Measurements from ENCODE around the gene USP47. TPM values are rescaled to one million over a fixed set of nuclear protein-coding genes. Genes with fewer than 3 reads are reported as not detected.

Gene USP47
- total and polyA plus RNA-seq, 5 donors = 35.3 to 57.3 (median 52.5) TPM

DNA sequence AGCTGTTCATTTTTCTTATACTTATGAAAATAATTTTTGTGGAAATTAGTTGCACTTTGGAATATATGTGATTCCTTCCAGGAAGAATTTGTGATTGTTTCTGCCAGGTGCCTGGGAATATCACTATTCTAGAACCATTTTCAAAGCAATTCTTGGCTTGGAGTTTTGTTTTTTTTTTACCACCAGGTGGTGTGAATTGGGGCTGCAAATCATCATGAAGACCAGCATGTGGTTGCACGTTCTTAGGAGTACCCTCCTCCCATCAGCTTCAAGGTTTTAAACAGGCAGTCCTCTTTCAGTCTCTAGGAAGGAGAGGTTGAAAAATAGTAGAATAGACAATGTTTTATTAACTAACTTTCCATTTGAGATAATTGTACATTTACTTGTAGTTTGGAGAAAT is 25.9 kb downstream of the USP47 start:
- no peak for ATAC-seq
- no peak overlapping the region for H3K27ac ChIP-seq (ENCODE audit: low read length)
- H3K27me3 ChIP-seq (ENCODE audit: control insufficient read depth, insufficient read depth) = no peaks in the 10 kb centered on the region
- H3K4me1 ChIP-seq (ENCODE audit: control insufficient read depth, insufficient read depth, low read length) = peaks cover 6% of the 10 kb centered on the region
- WGBS = 88% methylated on average over 1 of the region's 1 CpG
- no peak overlapping the region for H3K4me3 ChIP-seq (ENCODE audit: low read length)
- DNase-seq = no peak
- no peaks in the 10 kb centered on the region for H3K9me3 ChIP-seq (ENCODE audit: control insufficient read depth, low read length)
- intact Hi-C loops (cut with DNase I) = no loop called here

DNA sequence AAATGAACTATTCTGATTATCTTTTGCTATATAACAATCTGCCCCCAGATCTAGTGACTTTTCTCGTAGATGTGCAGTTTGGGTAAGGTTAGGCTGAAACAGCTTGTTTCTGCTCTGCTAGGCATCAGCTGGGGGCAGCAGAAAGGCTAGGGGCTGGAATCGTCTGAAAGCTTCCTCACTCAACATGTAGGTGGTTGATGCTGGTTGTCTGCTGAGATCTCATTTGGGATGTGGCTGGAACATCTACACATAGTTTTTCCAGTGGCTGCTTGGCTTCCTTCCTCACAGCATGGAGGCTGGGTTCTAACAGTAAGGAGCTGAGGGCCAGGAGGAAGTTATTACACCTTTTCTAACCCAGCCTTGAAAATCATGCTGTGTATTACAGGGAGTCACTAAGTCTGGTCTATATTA is 30.2 kb downstream of the USP47 start:
- peaks cover 6% of the 10 kb centered on the region for H3K4me1 ChIP-seq (ENCODE audit: control insufficient read depth, insufficient read depth, low read length)
- WGBS = 40% methylated on average over 2 of the region's 2 CpGs
- ATAC-seq = peak; percentile 25 to 29
- DNase-seq = no peak
- no peaks in the 10 kb centered on the region for H3K9me3 ChIP-seq (ENCODE audit: control insufficient read depth, low read length)
- intact Hi-C loops (cut with DNase I) = no loop called here
- no peak overlapping the region for H3K27ac ChIP-seq (ENCODE audit: low read length)
- no peak overlapping the region for H3K4me3 ChIP-seq (ENCODE audit: low read length)
- H3K27me3 ChIP-seq (ENCODE audit: control insufficient read depth, insufficient read depth) = no peaks in the 10 kb centered on the region

DNA sequence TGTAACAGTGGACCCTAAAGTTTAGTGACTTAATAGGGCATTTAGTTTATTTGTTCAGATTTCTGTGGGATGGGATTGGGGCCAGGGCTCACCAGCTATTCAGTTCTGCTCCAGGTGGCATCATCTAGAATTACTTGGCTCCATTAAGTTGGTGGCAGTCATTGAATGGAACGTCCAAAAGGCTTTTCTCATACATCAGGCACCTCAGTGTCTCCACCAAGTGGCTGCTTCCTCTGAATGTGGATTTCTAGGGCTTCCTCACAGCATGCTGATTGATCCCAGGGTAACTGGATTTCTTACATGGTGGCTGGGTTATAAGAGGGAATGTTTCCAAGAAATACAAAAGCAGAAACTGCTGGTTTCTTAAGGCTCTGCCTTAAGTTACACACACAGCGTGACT is 34.7 kb downstream of the USP47 start:
- DNase-seq = no peak
- ATAC-seq = no peak
- Histone ChIP-seq H3K9me3 (ENCODE audit: control insufficient read depth, low read length) (no peaks in the 10 kb centered on the region), H3K4me1 (ENCODE audit: control insufficient read depth, insufficient read depth, low read length) (peaks cover 5% of the 10 kb centered on the region), H3K27ac (ENCODE audit: low read length) (no peak overlapping the region), H3K4me3 (ENCODE audit: low read length) (no peak overlapping the region), H3K27me3 (ENCODE audit: control insufficient read depth, insufficient read depth) (no peaks in the 10 kb centered on the region)
- 81% methylated on average over 2 of the region's 2 CpGs for WGBS
- intact Hi-C loops (cut with DNase I) = no loop called here

DNA sequence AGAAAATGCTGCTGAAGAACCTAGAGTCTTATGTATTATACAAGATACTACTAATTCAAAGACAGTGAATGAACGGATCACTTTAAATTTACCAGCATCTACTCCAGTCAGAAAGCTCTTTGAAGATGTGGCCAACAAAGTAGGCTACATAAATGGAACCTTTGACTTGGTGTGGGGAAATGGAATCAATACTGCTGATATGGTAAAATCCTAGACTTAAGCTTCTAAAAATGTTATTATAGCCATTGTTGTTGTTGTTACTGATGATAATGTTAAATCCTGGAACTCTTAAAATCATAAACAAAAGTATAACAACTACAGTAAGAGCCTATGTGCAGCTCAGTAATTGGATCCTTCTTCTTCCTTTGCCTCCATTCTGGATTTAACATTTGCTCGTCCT is 38.4 kb downstream of the USP47 start:
- H3K9me3 ChIP-seq (ENCODE audit: control insufficient read depth, low read length) = no peaks in the 10 kb centered on the region
- H3K4me3 ChIP-seq (ENCODE audit: low read length) = no peak overlapping the region
- H3K27me3 ChIP-seq (ENCODE audit: control insufficient read depth, insufficient read depth) = no peaks in the 10 kb centered on the region
- intact Hi-C loops (cut with DNase I) = no loop called here
- H3K27ac ChIP-seq (ENCODE audit: low read length) = no peak overlapping the region
- no peaks in the 10 kb centered on the region for H3K4me1 ChIP-seq (ENCODE audit: control insufficient read depth, insufficient read depth, low read length)
- ATAC-seq = no peak
- 81% methylated on average over 2 of the region's 2 CpGs for WGBS
- DNase-seq = no peak

DNA sequence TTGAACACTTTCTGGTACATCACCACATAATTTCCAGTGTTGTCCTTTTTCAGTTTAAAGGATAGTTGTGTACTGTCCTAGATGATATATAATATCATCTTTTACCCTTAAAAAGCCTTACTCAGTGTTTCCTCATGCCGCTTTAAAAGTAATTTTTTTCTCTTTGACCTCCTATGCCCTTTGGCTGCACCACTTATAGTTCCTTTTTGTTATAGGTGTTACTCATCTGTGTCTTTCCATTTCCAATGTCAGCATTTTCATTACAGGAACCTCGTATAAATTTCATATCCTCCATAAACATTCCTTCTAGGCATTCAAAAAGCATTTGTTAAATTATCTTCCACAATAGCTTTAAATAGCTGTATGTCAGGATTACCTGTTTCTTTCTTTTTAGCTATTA is 40.8 kb downstream of the USP47 start:
- Histone ChIP-seq H3K4me1 (ENCODE audit: control insufficient read depth, insufficient read depth, low read length) (no peaks in the 10 kb centered on the region), H3K9me3 (ENCODE audit: control insufficient read depth, low read length) (no peaks in the 10 kb centered on the region), H3K27ac (ENCODE audit: low read length) (no peak overlapping the region), H3K4me3 (ENCODE audit: low read length) (no peak overlapping the region), H3K27me3 (ENCODE audit: control insufficient read depth, insufficient read depth) (no peaks in the 10 kb centered on the region)
- intact Hi-C loops (cut with DNase I) = no loop called here
- DNase-seq = no peak
- no peak for ATAC-seq
- 68% methylated on average over 2 of the region's 2 CpGs for WGBS

DNA sequence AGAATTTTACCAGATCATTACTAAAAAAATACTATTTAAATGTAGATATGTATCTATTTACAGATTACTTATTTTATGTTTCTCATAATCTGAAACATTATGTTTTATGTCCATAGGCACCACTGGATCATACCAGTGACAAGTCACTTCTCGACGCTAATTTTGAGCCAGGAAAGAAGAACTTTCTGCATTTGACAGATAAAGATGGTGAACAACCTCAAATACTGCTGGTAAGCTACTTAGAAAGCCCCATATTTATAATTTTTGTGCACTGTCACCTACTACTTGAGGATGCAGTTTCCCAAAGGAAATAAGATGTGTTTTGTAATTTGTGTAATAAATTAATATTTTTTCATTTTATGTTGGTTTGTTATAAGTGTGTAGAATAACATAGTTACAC is 42.6 kb downstream of the USP47 start:
- intact Hi-C loops (cut with DNase I) = no loop called here
- H3K4me1 ChIP-seq (ENCODE audit: control insufficient read depth, insufficient read depth, low read length) = no peaks in the 10 kb centered on the region
- no peak overlapping the region for H3K4me3 ChIP-seq (ENCODE audit: low read length)
- no peaks in the 10 kb centered on the region for H3K27me3 ChIP-seq (ENCODE audit: control insufficient read depth, insufficient read depth)
- no peak for DNase-seq
- H3K9me3 ChIP-seq (ENCODE audit: control insufficient read depth, low read length) = no peaks in the 10 kb centered on the region
- 97% methylated on average over 2 of the region's 2 CpGs for WGBS
- H3K27ac ChIP-seq (ENCODE audit: low read length) = no peak overlapping the region
- no peak for ATAC-seq

DNA sequence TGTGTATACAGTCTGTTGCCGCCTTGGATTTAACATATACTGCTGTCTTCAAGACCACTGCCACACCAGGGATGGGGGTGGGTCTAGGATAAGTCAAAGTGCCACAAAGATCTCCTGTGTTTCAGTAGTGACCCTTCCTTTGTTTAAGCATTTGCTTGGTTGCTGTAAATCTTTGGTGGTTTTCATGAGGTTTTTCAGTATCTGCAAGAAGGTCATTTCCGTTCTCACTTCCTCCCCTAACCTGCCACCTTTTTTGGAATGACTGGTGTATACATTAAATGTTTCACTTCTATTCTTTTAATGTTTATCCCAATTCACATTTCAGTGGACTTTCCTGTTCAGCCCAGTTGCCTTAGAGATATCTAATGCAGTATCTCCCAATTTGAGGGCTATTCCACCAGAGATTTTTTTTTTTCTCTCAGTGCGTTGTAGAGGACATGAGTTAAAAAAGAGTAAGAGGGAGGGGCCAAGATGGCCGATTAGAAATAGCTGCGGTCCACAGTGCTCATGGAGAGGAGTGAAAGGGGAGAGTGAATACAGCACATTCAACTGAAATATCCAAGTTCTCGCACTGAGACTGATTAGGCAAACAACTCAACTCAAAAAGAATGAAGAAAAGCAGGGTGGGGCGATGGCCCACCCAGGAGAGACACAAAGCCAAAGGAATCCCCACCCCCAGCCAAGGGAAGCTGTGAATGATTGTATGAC is 43.2 kb downstream of the USP47 start:
- ATAC-seq (no peak), DNase-seq (no peak)
- no peaks in the 10 kb centered on the region for H3K4me1 ChIP-seq (ENCODE audit: control insufficient read depth, insufficient read depth, low read length)
- 96% methylated on average over 7 of the region's 7 CpGs for WGBS
- no peaks in the 10 kb centered on the region for H3K27me3 ChIP-seq (ENCODE audit: control insufficient read depth, insufficient read depth)
- intact Hi-C loops (cut with DNase I) = no loop called here
- H3K9me3 ChIP-seq (ENCODE audit: control insufficient read depth, low read length) = no peaks in the 10 kb centered on the region
- H3K27ac ChIP-seq (ENCODE audit: low read length) = no peak overlapping the region
- no peak overlapping the region for H3K4me3 ChIP-seq (ENCODE audit: low read length)

DNA sequence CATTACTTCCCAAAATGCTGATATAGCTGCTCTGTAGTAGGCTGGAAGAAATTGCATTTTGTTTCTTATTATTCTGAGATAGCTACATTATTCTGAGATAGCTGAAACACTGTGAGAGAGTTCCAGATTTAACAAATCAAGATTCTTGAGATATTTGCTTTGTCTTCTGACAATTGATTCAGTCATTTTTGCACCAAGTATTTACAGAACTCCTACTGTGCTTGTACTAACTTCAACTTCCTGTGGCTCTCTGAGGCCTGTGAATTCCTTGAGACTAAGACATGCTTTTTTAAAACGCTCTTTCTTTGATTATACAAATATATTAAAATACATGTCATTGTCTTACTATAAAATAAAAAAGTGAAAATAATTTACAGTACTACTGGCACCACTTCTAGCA is 52.7 kb downstream of the USP47 start:
- no peaks in the 10 kb centered on the region for H3K27me3 ChIP-seq (ENCODE audit: control insufficient read depth, insufficient read depth)
- no peaks in the 10 kb centered on the region for H3K9me3 ChIP-seq (ENCODE audit: control insufficient read depth, low read length)
- intact Hi-C loops (cut with DNase I) = no loop called here
- DNase-seq (no peak), ATAC-seq (no peak)
- no peak overlapping the region for H3K4me3 ChIP-seq (ENCODE audit: low read length)
- H3K27ac ChIP-seq (ENCODE audit: low read length) = no peak overlapping the region
- WGBS = 73% methylated on average over 1 of the region's 1 CpG
- H3K4me1 ChIP-seq (ENCODE audit: control insufficient read depth, insufficient read depth, low read length) = no peaks in the 10 kb centered on the region

DNA sequence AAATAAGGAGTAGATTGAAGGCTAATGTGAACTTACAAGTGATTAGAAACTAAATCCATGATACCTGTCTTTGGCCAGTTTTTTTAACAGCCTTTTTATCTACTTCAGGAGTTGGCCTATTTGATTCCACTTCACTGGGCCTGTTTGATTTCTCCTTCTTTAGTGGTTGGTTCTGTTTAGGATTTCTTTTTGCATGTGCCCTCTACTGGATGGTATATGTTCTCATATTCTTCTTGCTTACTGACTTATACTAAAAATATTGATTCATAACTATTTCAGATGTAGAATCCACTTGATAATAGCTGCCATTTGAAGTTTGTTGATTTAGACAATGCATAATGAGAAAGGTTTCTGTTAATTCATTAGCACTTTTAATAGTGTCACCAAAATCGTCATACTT is 53.9 kb downstream of the USP47 start:
- DNase-seq = no peak
- Histone ChIP-seq H3K27ac (ENCODE audit: low read length) (no peak overlapping the region), H3K27me3 (ENCODE audit: control insufficient read depth, insufficient read depth) (no peaks in the 10 kb centered on the region), H3K9me3 (ENCODE audit: control insufficient read depth, low read length) (no peaks in the 10 kb centered on the region), H3K4me1 (ENCODE audit: control insufficient read depth, insufficient read depth, low read length) (no peaks in the 10 kb centered on the region), H3K4me3 (ENCODE audit: low read length) (no peak overlapping the region)
- intact Hi-C loops (cut with DNase I) = no loop called here
- 90% methylated on average over 1 of the region's 1 CpG for WGBS
- no peak for ATAC-seq

DNA sequence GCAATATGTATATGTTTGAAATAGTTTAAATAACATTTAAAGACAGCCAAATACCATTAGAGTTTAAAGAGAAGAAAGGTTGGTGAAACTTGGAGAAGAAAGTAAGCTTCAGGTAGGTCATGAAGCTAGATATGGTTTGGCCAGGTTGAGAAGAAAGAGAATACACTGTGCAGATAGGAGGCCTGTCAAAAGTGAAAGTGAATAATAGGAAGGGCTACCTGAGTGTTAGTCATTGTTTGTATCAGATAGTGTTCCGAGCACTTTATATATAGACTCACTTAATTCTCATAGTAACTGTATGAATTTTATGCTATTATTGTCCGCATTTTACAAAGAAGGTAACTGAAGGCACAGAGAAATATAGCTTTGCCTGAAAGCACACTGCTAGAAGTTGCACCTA is 56.9 kb downstream of the USP47 start:
- WGBS = 88% methylated on average over 2 of the region's 2 CpGs
- Histone ChIP-seq H3K27ac (ENCODE audit: low read length) (peak overlapping the region; percentile 52), H3K4me1 (ENCODE audit: control insufficient read depth, insufficient read depth, low read length) (no peaks in the 10 kb centered on the region), H3K4me3 (ENCODE audit: low read length) (no peak overlapping the region), H3K9me3 (ENCODE audit: control insufficient read depth, low read length) (no peaks in the 10 kb centered on the region), H3K27me3 (ENCODE audit: control insufficient read depth, insufficient read depth) (no peaks in the 10 kb centered on the region)
- no peak for DNase-seq
- ATAC-seq = no peak
- intact Hi-C loops (cut with DNase I) = no loop called here

DNA sequence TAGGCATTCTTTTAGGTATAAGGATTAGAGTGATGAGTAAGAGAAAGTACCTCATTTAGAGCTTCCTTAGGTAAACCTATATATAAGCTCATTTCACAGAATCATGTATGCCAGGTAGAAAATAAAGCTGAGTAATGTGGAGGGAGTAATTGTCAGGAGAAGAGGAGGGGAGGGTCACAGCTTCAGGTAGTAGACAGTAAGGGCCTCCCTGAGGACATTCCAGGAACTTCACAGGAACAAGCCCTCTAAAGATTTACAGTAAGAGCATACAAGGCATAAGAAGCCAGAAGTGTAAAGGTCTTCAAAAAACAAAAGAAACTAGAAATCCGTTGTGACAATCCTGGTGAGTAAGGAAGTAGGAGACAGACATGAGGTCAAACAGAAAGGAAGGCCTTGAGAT is 57.6 kb downstream of the USP47 start:
- no peaks in the 10 kb centered on the region for H3K27me3 ChIP-seq (ENCODE audit: control insufficient read depth, insufficient read depth)
- ATAC-seq (no peak), DNase-seq (no peak)
- H3K9me3 ChIP-seq (ENCODE audit: control insufficient read depth, low read length) = no peaks in the 10 kb centered on the region
- H3K4me3 ChIP-seq (ENCODE audit: low read length) = no peak overlapping the region
- H3K27ac ChIP-seq (ENCODE audit: low read length) = no peak overlapping the region
- 79% methylated on average over 1 of the region's 1 CpG for WGBS
- intact Hi-C loops (cut with DNase I) = no loop called here
- H3K4me1 ChIP-seq (ENCODE audit: control insufficient read depth, insufficient read depth, low read length) = no peaks in the 10 kb centered on the region

DNA sequence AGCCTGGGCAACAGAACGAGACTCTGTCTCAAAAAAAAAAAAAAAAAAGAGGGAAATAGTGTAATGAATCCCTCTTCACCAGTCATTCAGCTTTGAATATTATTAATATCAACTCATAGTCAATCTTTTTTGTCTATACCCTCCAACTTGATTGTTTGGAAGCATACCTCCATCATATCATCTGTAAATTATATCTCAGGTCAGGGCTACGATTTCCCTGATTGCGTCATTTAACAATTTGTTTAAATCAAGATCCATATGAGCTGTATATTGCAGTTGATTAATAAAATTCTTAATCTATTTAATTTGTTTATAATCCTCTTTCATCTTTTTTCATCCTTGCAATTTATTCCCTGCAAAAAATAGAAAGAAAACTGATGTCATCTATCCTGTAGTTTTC is 60.2 kb downstream of the USP47 start:
- Histone ChIP-seq H3K4me3 (ENCODE audit: low read length) (no peak overlapping the region), H3K9me3 (ENCODE audit: control insufficient read depth, low read length) (no peaks in the 10 kb centered on the region), H3K27me3 (ENCODE audit: control insufficient read depth, insufficient read depth) (no peaks in the 10 kb centered on the region), H3K4me1 (ENCODE audit: control insufficient read depth, insufficient read depth, low read length) (no peaks in the 10 kb centered on the region), H3K27ac (ENCODE audit: low read length) (no peak overlapping the region)
- WGBS = 90% methylated on average over 3 of the region's 3 CpGs
- DNase-seq (no peak), ATAC-seq (no peak)
- intact Hi-C loops (cut with DNase I) = no loop called here

All from right cardiac atrium (tissue), 5 donors.